Body of pancreas (tissue), 4 donors: ENCODE results near the gene ARHGAP26. TPM values are rescaled to one million over a fixed set of nuclear protein-coding genes. Genes with fewer than 3 reads are reported as not detected.
A peak's percentile ranks its signal among the peaks of the same experiment; 100 is the strongest.

Experiments
- ATAC-seq: fragments of 150-250 bp; one replicate; pipeline ENCODE4 v1.9.1; 2016
- DNase-seq, 4 donors: peaks; one replicate each; pipeline ENCODE4 v3.0.0-alpha.2; 2019
- H3K27ac ChIP-seq, 4 donors: fragments of 200-600 bp; sonication (generic); 1 replicate in 3 of 4; 2 replicates in 1 of 4; pipeline versions ENCODE4 v1.5.1 to v1.6.1; 2016 to 2019; ENCODE audit warnings: mild to moderate bottlenecking in 1 of 4, mixed read lengths in 1 of 4, moderate library complexity in 1 of 4
- H3K27me3 ChIP-seq, 2 donors: fragments of 200-600 bp; sonication (generic); one replicate each; pipeline ENCODE4 v1.6.0; 2016; ENCODE audit warnings: mild to moderate bottlenecking in 1 of 2
- H3K36me3 ChIP-seq, 2 donors: fragments of 200-600 bp; sonication (generic); replicated peaks in 1 of 2; 2 replicates each; pipeline ENCODE4 v1.5.1; 2016; ENCODE audit warnings: low read depth in 2 of 2; ENCODE audit not compliant: insufficient read depth in 1 of 2
- H3K4me1 ChIP-seq: fragments of 200-600 bp; sonication (generic); one replicate; pipeline ENCODE4 v1.6.0; 2016
- H3K4me3 ChIP-seq, 2 donors: fragments of 200-600 bp; sonication (generic); 1 replicate in 1 of 2; 2 replicates in 1 of 2; pipeline ENCODE4 v1.5.1; 2016 to 2019
- H3K9me3 ChIP-seq, 3 donors: fragments of 200-600 bp; sonication (generic); 1 replicate in 2 of 3; 2 replicates in 1 of 3; pipeline ENCODE4 v1.5.1; 2016
- POLR2A ChIP-seq, 3 donors: fragments of 450-650 bp; IDR thresholded peaks; one replicate each; pipeline ENCODE4 v1.6.1; 2016; ENCODE audit warnings: antibody characterized with exemption in 3 of 3, mild to moderate bottlenecking in 2 of 3
- WGBS, 2 donors: methylation state at CpG; one replicate each; pipeline ENCODE4 v1.1.5; 2017; 5-methylcytosine and 5-hydroxymethylcytosine counted together
- intact Hi-C: fragments of 100-400 bp; cut with DNase I; formaldehyde crosslinking; loops from one replicate; pipeline ENCODE4 v1.15.1; 2023
- total RNA-seq, 2 donors: library from RNA; depleted of rRNA; stranded (reverse); fragments of >200 nt; gene quantifications; one replicate each; pipeline ENCODE4 v1.1.0, GENCODE V29; 2016
- TF ChIP-seq, protein P1 (sequence below), 7 experiments: fragments of 450-650 bp in 4 of 7; fragments of 200-600 bp in 3 of 7; sonication (generic) in 3 of 7; IDR thresholded peaks; one replicate each; pipeline ENCODE4 v1.5.1; 2016 to 2019; ENCODE audit warnings: antibody characterized with exemption in 7 of 7

ARHGAP26 gene
- total RNA-seq, 2 donors from 2014 or later: 12.5 to 14.2 TPM

DNA sequence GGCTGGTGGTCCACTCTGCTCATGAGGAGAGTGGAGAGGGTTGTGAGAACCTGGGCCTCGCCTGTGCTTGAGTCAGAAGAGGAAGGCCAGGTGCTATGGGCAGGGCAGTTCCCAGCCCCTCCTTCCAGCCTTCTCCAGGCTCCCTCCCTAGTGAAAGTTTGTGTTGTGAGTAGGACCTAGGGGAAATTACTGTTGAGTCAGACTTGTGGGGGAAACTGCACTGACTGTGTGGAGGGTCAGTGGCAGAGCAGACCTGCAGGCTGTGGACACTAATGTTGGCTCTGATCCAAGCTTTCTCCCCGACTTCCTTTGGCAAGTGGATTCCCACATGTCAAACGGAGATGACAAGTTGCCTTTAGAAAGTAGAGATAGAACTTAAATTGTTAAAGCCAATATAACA, 102.6 kb downstream of the ARHGAP26 start:
- intact Hi-C loops: no loop called here
- 27 to 35% methylated on average over 3 of the region's 3 CpGs for WGBS, 2 donors
- no peaks in the 10 kb centered on the region for H3K27me3 ChIP-seq
- H3K27ac ChIP-seq: peak overlapping the region; percentile 49 to 82 (median 79)
- peaks cover 71% of the 10 kb centered on the region for H3K4me1 ChIP-seq
- ATAC-seq (peak; percentile 25), DNase-seq (peak; percentile 58 to 81 (median 78))
- H3K4me3 ChIP-seq: no peak overlapping the region
- H3K36me3 ChIP-seq: no peaks in the 10 kb centered on the region
- TF ChIP-seq, protein P1, sequence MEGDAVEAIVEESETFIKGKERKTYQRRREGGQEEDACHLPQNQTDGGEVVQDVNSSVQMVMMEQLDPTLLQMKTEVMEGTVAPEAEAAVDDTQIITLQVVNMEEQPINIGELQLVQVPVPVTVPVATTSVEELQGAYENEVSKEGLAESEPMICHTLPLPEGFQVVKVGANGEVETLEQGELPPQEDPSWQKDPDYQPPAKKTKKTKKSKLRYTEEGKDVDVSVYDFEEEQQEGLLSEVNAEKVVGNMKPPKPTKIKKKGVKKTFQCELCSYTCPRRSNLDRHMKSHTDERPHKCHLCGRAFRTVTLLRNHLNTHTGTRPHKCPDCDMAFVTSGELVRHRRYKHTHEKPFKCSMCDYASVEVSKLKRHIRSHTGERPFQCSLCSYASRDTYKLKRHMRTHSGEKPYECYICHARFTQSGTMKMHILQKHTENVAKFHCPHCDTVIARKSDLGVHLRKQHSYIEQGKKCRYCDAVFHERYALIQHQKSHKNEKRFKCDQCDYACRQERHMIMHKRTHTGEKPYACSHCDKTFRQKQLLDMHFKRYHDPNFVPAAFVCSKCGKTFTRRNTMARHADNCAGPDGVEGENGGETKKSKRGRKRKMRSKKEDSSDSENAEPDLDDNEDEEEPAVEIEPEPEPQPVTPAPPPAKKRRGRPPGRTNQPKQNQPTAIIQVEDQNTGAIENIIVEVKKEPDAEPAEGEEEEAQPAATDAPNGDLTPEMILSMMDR (IDR thresholded peaks at IDR 0.05): no peak
- peak in 1 of 3 donors; percentile 24 for TF ChIP-seq POLR2A (IDR thresholded peaks at IDR 0.05)
- H3K9me3 ChIP-seq: no peaks in the 10 kb centered on the region

DNA sequence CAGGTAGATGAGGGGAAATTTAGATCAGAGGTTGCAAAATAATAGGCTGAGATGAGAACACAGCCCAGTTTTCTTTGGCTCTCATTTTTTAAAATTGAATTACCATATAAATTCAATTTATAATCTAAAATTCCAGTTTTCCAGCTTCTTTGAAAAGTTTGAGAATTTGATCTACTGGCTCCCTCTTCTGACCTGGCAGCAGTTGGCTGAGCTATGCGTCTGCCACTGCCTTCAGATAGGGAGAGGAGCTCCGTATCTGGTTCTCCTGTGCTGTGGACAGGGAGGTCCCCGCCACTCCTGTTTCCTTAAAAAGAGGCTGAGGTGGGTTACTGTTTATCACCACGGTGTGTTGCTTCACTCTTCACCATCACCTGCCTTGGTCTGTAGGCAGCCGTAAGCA, 103.7 kb downstream of the ARHGAP26 start:
- no peaks in the 10 kb centered on the region for H3K9me3 ChIP-seq
- intact Hi-C loops: no loop called here
- peak overlapping the region; percentile 62 to 82 (median 79) for H3K27ac ChIP-seq
- H3K27me3 ChIP-seq: no peaks in the 10 kb centered on the region
- ATAC-seq (no peak), DNase-seq (no peak)
- peaks cover 70% of the 10 kb centered on the region for H3K4me1 ChIP-seq
- H3K36me3 ChIP-seq: no peaks in the 10 kb centered on the region
- no peak overlapping the region for H3K4me3 ChIP-seq
- 69 to 74% methylated on average over 5 of the region's 5 CpGs for WGBS, 2 donors
- TF ChIP-seq, protein P1 (IDR thresholded peaks at IDR 0.05): no peak
- no peak for TF ChIP-seq POLR2A (IDR thresholded peaks at IDR 0.05)

DNA sequence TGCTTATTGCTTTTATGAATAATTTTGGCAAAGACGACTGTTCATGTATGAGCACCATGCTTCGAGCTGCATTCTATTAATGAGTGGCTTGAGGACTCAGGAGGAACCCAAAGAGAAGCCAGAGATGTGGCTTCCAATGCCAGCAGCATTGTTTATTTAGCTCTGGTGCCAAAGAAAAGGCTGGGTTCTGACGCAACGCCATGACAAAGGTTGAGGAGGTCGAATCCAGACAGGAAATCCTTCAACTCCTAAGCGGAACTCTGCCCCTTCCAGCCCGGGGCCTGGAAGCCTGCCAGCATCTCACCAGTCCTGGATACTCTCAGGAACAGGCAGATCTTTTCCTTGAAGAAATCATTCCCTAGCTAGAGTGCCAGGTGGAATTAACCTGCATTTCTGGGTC, 104.4 kb downstream of the ARHGAP26 start:
- peak; percentile 94 to 97 (median 95) for DNase-seq
- Histone ChIP-seq H3K36me3 (no peaks in the 10 kb centered on the region), H3K9me3 (no peaks in the 10 kb centered on the region), H3K4me3 (no peak overlapping the region), H3K4me1 (peaks cover 67% of the 10 kb centered on the region), H3K27me3 (no peaks in the 10 kb centered on the region), H3K27ac (peak overlapping the region; percentile 62 to 82 (median 79))
- ATAC-seq: peak; percentile 85
- intact Hi-C loops: no loop called here
- TF ChIP-seq POLR2A (IDR thresholded peaks at IDR 0.05): no peak
- TF ChIP-seq, protein P1 (IDR thresholded peaks at IDR 0.05): no peak
- WGBS, 2 donors: 2 to 7% methylated on average over 7 of the region's 7 CpGs

DNA sequence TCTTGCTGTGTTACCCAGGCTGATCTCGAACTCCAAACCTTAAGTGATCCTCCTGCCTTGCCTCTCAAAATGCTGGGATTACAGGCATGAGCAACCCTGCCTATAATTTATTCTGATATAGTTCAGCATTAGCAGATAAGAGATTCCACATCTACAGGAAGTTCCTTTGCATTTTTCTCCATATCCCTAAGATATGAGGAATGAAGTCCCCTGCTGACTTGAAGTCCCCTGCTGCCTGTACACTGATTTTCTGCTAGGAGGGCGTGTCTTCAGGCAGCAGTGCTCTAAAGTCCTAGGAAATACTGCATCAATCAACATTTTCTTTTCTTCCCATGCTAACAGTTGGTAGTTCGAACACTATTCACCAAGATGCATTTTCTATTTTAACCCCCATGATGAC, 105.8 kb downstream of the ARHGAP26 start:
- no peak overlapping the region for H3K27ac ChIP-seq

More for the DNA sequence above, 105.8 kb downstream of the ARHGAP26 start:
- H3K36me3 ChIP-seq: no peaks in the 10 kb centered on the region
- no peak for ATAC-seq
- no peak overlapping the region for H3K4me3 ChIP-seq
- TF ChIP-seq POLR2A (IDR thresholded peaks at IDR 0.05): no peak
- TF ChIP-seq, protein P1 (IDR thresholded peaks at IDR 0.05): no peak
- H3K4me1 ChIP-seq: peaks cover 57% of the 10 kb centered on the region
- intact Hi-C loops: loop anchor here (5.0 kb wide), 1 partner anchor 119 kb away; no protein-coding TSS in a partner anchor
- WGBS, 2 donors: 90% methylated on average over 3 of the region's 3 CpGs
- H3K27me3 ChIP-seq: no peaks in the 10 kb centered on the region
- no peak for DNase-seq
- H3K9me3 ChIP-seq: no peaks in the 10 kb centered on the region
